Liver (tissue), 9 donors: ENCODE results near the gene KCNMA1. TPM values are rescaled to one million over a fixed set of nuclear protein-coding genes. Genes with fewer than 3 reads are reported as not detected.

Experiments
- DNase-seq: peaks from one replicate; pipeline ENCODE4 v3.0.0-alpha.2; 2017; ENCODE audit warnings: low spot score
- H3K27ac ChIP-seq, 2 donors: one replicate each; pipeline ENCODE4 v1.7.0; 2013; ENCODE audit warnings: inconsistent platforms in 2 of 2, low read length in 2 of 2, control low read depth in 1 of 2, low read depth in 1 of 2, mild to moderate bottlenecking in 1 of 2
- H3K27me3 ChIP-seq, 4 donors: one replicate each; pipeline versions ENCODE4 v1.6.1 to v1.7.0; 2013; ENCODE audit warnings: low read length in 3 of 4, inconsistent platforms in 1 of 4, mild to moderate bottlenecking in 1 of 4, moderate library complexity in 1 of 4; ENCODE audit not compliant: control insufficient read depth in 4 of 4, insufficient read depth in 4 of 4
- H3K36me3 ChIP-seq, 4 donors: one replicate each; pipeline versions ENCODE4 v1.6.1 to v1.7.0; 2013; ENCODE audit warnings: low read length in 3 of 4, mild to moderate bottlenecking in 3 of 4, low read depth in 1 of 4, moderate library complexity in 1 of 4; ENCODE audit not compliant: control insufficient read depth in 4 of 4, insufficient read depth in 3 of 4
- H3K4me1 ChIP-seq, 4 donors: one replicate each; pipeline versions ENCODE4 v1.6.1 to v1.7.0; 2013; ENCODE audit warnings: low read length in 3 of 4, mild to moderate bottlenecking in 3 of 4, moderate library complexity in 1 of 4; ENCODE audit not compliant: control insufficient read depth in 4 of 4, insufficient read depth in 4 of 4
- H3K4me3 ChIP-seq, 3 donors: one replicate each; pipeline versions ENCODE4 v1.6.1 to v1.7.0; 2013; ENCODE audit warnings: low read length in 3 of 3, control low read depth in 1 of 3, low read depth in 1 of 3, mild to moderate bottlenecking in 1 of 3
- H3K9ac ChIP-seq, 2 donors: one replicate each; pipeline ENCODE4 v1.7.0; 2013; ENCODE audit warnings: low read length in 2 of 2, mild to moderate bottlenecking in 2 of 2, moderate library complexity in 2 of 2, control low read depth in 1 of 2, low read depth in 1 of 2
- H3K9me3 ChIP-seq, 4 donors: one replicate each; pipeline versions ENCODE4 v1.6.1 to v1.7.0; 2013; ENCODE audit warnings: low read length in 3 of 4; ENCODE audit not compliant: control insufficient read depth in 4 of 4
- FOXA1 ChIP-seq: IDR thresholded peaks from 2 replicates; pipeline ENCODE4 v1.6.1; 2016; ENCODE audit warnings: antibody characterized with exemption
- FOXA2 ChIP-seq: IDR thresholded peaks from 2 replicates; pipeline ENCODE4 v1.6.1; 2016; ENCODE audit warnings: antibody characterized with exemption
- GABPA ChIP-seq, 2 donors: IDR thresholded peaks in 1 of 2; conservative IDR thresholded peaks in 1 of 2; 2 replicates each; pipeline ENCODE4 v1.6.1; 2016; ENCODE audit warnings: antibody characterized with exemption in 2 of 2, mild to moderate bottlenecking in 1 of 2, moderate library complexity in 1 of 2
- HNF4A ChIP-seq, 2 donors: conservative IDR thresholded peaks; 2 replicates each; pipeline ENCODE4 v1.6.1; 2016; ENCODE audit warnings: antibody characterized with exemption in 2 of 2, mild to moderate bottlenecking in 2 of 2
- HNF4G ChIP-seq: IDR thresholded peaks from 2 replicates; pipeline ENCODE4 v1.6.1; 2016; ENCODE audit warnings: antibody characterized with exemption
- NR2F2 ChIP-seq: IDR thresholded peaks from 2 replicates; pipeline ENCODE4 v1.6.1; 2016; ENCODE audit warnings: antibody characterized with exemption
- RAD21 ChIP-seq, 2 donors: IDR thresholded peaks; 2 replicates each; pipeline ENCODE4 v1.6.1; 2016; ENCODE audit warnings: antibody characterized with exemption in 2 of 2, mild to moderate bottlenecking in 2 of 2
- RXRA ChIP-seq, 2 donors: IDR thresholded peaks; 2 replicates each; pipeline ENCODE4 v1.6.1; 2017 to 2018; ENCODE audit warnings: antibody characterized with exemption in 2 of 2, mild to moderate bottlenecking in 1 of 2
- SP1 ChIP-seq: IDR thresholded peaks from 2 replicates; pipeline ENCODE4 v1.6.1; 2018; ENCODE audit warnings: antibody characterized with exemption, mild to moderate bottlenecking
- TAF1 ChIP-seq: conservative IDR thresholded peaks from 2 replicates; pipeline ENCODE4 v1.6.1; 2016; ENCODE audit warnings: antibody characterized with exemption, mild to moderate bottlenecking
- YY1 ChIP-seq: IDR thresholded peaks from 2 replicates; pipeline ENCODE4 v1.6.1; 2016; ENCODE audit warnings: antibody characterized with exemption, mild to moderate bottlenecking
- WGBS: extraction: QIAGEN DNeasy Blood & Tissue Kit; methylation state at CpG from one replicate; pipeline ENCODE4 v1.1.7; 2013; 5-methylcytosine and 5-hydroxymethylcytosine counted together
- polyA plus RNA-seq, 2 donors: library from polyadenylated mRNA; stranded (reverse) in 1 of 2; unstranded in 1 of 2; fragments of 200-250 nt in 1 of 2; fragments of >200 nt in 1 of 2; fragmentation: Nextera tagmentation in 1 of 2; extraction: Ambion mirVana in 1 of 2; gene quantifications; one replicate each; pipeline versions ENCODE4 v1.2.1 to v1.2.3, GENCODE V29; 2013 to 2015
- total RNA-seq, 2 donors: library from RNA; depleted of rRNA; stranded (reverse); fragments of >200 nt; gene quantifications; one replicate each; pipeline ENCODE4 v1.2.3, GENCODE V29; 2014
- TF ChIP-seq, protein P1 (sequence below): IDR thresholded peaks from 2 replicates; pipeline ENCODE4 v1.6.1; 2016; ENCODE audit warnings: antibody characterized with exemption
- TF ChIP-seq, protein P2 (sequence below): fragments of 150-350 bp; IDR thresholded peaks from 2 replicates; pipeline ENCODE4 v1.5.1; 2017; ENCODE audit warnings: improper control_type of control experiment, low read depth, low read length; ENCODE audit not compliant: missing input control
- TF ChIP-seq, protein P3 (sequence below): IDR thresholded peaks from 2 replicates; pipeline ENCODE4 v1.6.1; 2016; ENCODE audit warnings: antibody characterized with exemption, mild to moderate bottlenecking
- TF ChIP-seq, protein P4 (sequence below): IDR thresholded peaks from 2 replicates; pipeline ENCODE4 v1.6.1; 2016; ENCODE audit warnings: antibody characterized with exemption
- TF ChIP-seq, protein P5 (sequence below): IDR thresholded peaks from 2 replicates; pipeline ENCODE4 v1.6.1; 2016; ENCODE audit warnings: antibody characterized with exemption
- donor health status: healthy.
- donor health status: healthy.
- donor health status: healthy.
- donor health status: healthy.
- donor health status: healthy.

The KCNMA1 gene
- total and polyA plus RNA-seq, 4 donors: 2.5 to 9.7 (median 4.7) TPM

DNA sequence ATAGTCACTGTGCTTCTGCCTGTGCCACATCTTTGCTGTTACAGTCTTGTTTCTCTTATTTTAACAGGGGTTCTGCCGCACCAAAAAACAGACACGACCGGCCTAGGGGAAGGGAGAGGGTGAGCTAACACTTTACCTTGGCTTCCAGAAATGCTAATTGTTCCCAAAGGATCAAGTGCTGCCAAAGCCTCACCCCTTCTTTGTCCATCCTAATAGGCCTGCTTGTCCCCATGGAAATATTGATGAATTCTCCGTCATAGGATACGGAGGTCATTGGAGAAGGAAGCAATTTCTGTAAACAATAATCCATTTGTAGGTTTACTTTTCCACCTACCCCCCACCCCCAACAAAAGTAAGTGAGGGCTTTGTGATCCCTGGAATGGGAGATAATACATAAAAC is 567.3 kb downstream of the KCNMA1 start (continued):
- no peak for TF ChIP-seq YY1
- TF ChIP-seq SP1: no peak
- TF ChIP-seq NR2F2: no peak
- TF ChIP-seq, protein P1, sequence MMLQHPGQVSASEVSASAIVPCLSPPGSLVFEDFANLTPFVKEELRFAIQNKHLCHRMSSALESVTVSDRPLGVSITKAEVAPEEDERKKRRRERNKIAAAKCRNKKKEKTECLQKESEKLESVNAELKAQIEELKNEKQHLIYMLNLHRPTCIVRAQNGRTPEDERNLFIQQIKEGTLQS: no peak

DNA sequence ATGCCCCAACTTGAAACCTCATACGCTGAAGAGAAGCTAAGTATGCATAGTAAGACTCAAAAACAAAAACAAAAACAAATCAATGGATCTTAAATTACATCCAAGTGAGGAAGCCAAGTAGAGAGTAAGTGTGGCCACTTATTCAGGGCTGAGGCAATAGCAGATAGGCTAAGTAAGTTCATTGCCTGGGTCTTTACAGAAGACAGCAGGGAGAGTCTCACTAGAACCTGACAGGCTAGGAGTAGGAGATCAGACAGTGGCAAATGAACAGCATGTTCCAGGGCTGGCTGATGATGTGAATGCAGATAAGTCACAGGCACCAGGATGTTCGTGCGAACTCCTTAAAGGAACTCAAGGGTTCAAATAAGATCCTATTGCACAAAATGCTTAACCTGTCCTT is 568.6 kb downstream of the KCNMA1 start:
- H3K36me3 ChIP-seq: peaks cover 0 to 22% (median 11%) of the 10 kb centered on the region in 4 donors
- no peak for DNase-seq
- H3K9me3 ChIP-seq: no peaks in the 10 kb centered on the region
- no peak overlapping the region for H3K27ac ChIP-seq
- 83% methylated on average over 3 of the region's 3 CpGs for WGBS
- H3K9ac ChIP-seq: no peak overlapping the region
- no peak overlapping the region for H3K4me3 ChIP-seq
- H3K27me3 ChIP-seq: no peaks in the 10 kb centered on the region
- peaks cover 0 to 6% (median under 1%) of the 10 kb centered on the region in 4 donors for H3K4me1 ChIP-seq
- no peak for TF ChIP-seq HNF4A (conservative IDR thresholded peaks at IDR 0.05)
- TF ChIP-seq, protein P2, sequence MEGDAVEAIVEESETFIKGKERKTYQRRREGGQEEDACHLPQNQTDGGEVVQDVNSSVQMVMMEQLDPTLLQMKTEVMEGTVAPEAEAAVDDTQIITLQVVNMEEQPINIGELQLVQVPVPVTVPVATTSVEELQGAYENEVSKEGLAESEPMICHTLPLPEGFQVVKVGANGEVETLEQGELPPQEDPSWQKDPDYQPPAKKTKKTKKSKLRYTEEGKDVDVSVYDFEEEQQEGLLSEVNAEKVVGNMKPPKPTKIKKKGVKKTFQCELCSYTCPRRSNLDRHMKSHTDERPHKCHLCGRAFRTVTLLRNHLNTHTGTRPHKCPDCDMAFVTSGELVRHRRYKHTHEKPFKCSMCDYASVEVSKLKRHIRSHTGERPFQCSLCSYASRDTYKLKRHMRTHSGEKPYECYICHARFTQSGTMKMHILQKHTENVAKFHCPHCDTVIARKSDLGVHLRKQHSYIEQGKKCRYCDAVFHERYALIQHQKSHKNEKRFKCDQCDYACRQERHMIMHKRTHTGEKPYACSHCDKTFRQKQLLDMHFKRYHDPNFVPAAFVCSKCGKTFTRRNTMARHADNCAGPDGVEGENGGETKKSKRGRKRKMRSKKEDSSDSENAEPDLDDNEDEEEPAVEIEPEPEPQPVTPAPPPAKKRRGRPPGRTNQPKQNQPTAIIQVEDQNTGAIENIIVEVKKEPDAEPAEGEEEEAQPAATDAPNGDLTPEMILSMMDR: no peak
- no peak for TF ChIP-seq RAD21 (IDR thresholded peaks at IDR 0.05)
- no peak for TF ChIP-seq FOXA1
- no peak for TF ChIP-seq GABPA (IDR thresholded peaks at IDR 0.05 in 1 of 2, conservative IDR thresholded peaks at IDR 0.05 in 1 of 2)
- no peak for TF ChIP-seq NR2F2
- TF ChIP-seq, protein P3, sequence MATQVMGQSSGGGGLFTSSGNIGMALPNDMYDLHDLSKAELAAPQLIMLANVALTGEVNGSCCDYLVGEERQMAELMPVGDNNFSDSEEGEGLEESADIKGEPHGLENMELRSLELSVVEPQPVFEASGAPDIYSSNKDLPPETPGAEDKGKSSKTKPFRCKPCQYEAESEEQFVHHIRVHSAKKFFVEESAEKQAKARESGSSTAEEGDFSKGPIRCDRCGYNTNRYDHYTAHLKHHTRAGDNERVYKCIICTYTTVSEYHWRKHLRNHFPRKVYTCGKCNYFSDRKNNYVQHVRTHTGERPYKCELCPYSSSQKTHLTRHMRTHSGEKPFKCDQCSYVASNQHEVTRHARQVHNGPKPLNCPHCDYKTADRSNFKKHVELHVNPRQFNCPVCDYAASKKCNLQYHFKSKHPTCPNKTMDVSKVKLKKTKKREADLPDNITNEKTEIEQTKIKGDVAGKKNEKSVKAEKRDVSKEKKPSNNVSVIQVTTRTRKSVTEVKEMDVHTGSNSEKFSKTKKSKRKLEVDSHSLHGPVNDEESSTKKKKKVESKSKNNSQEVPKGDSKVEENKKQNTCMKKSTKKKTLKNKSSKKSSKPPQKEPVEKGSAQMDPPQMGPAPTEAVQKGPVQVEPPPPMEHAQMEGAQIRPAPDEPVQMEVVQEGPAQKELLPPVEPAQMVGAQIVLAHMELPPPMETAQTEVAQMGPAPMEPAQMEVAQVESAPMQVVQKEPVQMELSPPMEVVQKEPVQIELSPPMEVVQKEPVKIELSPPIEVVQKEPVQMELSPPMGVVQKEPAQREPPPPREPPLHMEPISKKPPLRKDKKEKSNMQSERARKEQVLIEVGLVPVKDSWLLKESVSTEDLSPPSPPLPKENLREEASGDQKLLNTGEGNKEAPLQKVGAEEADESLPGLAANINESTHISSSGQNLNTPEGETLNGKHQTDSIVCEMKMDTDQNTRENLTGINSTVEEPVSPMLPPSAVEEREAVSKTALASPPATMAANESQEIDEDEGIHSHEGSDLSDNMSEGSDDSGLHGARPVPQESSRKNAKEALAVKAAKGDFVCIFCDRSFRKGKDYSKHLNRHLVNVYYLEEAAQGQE: no peak
- no peak for TF ChIP-seq HNF4G
- no peak for TF ChIP-seq RXRA (IDR thresholded peaks at IDR 0.05)
- TF ChIP-seq, protein P4, sequence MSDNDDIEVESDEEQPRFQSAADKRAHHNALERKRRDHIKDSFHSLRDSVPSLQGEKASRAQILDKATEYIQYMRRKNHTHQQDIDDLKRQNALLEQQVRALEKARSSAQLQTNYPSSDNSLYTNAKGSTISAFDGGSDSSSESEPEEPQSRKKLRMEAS: no peak
- no peak for TF ChIP-seq FOXA2

DNA sequence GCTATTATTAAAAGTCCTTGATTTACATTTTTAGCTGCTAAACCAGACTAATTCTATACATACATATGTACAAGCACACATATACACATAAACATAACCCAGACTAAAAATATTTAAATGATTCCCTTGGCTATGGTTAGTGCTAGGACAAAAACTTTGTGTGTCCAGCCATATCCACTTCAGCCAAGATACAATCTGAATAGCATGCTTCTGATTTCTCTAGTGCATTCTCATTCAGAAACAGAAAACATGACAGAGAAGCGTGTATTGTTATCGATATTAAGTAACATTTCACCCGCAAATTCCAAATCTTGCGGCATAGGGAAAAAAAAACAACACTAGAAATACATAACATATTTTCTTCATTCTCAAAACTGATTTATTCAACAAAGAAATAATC is 569.3 kb downstream of the KCNMA1 start:
- Histone ChIP-seq H3K27ac (no peak overlapping the region), H3K9me3 (no peaks in the 10 kb centered on the region), H3K4me3 (no peak overlapping the region), H3K27me3 (no peaks in the 10 kb centered on the region), H3K9ac (no peak overlapping the region), H3K36me3 (peaks cover 0 to 24% (median 11%) of the 10 kb centered on the region in 4 donors), H3K4me1 (no peaks in the 10 kb centered on the region)
- 98% methylated on average over 4 of the region's 4 CpGs for WGBS
- no peak for DNase-seq
- TF ChIP-seq HNF4A (conservative IDR thresholded peaks at IDR 0.05): no peak
- TF ChIP-seq RXRA (IDR thresholded peaks at IDR 0.05): no peak
- TF ChIP-seq, protein P2: no peak
- TF ChIP-seq HNF4G: no peak
- no peak for TF ChIP-seq RAD21 (IDR thresholded peaks at IDR 0.05)
- TF ChIP-seq, protein P1: no peak
- TF ChIP-seq FOXA2: no peak
- TF ChIP-seq, protein P5, sequence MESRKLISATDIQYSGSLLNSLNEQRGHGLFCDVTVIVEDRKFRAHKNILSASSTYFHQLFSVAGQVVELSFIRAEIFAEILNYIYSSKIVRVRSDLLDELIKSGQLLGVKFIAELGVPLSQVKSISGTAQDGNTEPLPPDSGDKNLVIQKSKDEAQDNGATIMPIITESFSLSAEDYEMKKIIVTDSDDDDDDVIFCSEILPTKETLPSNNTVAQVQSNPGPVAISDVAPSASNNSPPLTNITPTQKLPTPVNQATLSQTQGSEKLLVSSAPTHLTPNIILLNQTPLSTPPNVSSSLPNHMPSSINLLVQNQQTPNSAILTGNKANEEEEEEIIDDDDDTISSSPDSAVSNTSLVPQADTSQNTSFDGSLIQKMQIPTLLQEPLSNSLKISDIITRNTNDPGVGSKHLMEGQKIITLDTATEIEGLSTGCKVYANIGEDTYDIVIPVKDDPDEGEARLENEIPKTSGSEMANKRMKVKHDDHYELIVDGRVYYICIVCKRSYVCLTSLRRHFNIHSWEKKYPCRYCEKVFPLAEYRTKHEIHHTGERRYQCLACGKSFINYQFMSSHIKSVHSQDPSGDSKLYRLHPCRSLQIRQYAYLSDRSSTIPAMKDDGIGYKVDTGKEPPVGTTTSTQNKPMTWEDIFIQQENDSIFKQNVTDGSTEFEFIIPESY: no peak
- TF ChIP-seq YY1: no peak
- no peak for TF ChIP-seq TAF1
- TF ChIP-seq, protein P4: no peak
